ENCODE measurements around the gene MACROD2.

MACROD2 gene

GRCh38 chr20:14491436-14491835 lies 496.1 kb downstream of the MACROD2 start:
- FAIRE-seq (no peak), DNase-seq (ENCODE audit: insufficient read length, low spot score) (no peak)
- no peak for TF ChIP-seq CTCF (IDR thresholded peaks at IDR 0.05; ENCODE audit: insufficient read depth, missing control alignments)

- TF ChIP-seq CTCF (IDR thresholded peaks at IDR 0.05; ENCODE audit: insufficient read depth, missing control alignments): no peak
- FAIRE-seq (no peak), DNase-seq (ENCODE audit: insufficient read length, low spot score) (no peak)
Measured at GRCh38 chr20:14493408-14493807, 498.1 kb downstream of the MACROD2 start.

- FAIRE-seq (no peak), DNase-seq (ENCODE audit: insufficient read length, low spot score) (no peak)
- TF ChIP-seq CTCF (IDR thresholded peaks at IDR 0.05; ENCODE audit: insufficient read depth, missing control alignments): no peak
Measured at GRCh38 chr20:14494355-14494754, 499.0 kb downstream of the MACROD2 start.

- no peak for DNase-seq (ENCODE audit: insufficient read length, low spot score)
- FAIRE-seq: no peak
- TF ChIP-seq CTCF (IDR thresholded peaks at IDR 0.05; ENCODE audit: insufficient read depth, missing control alignments): no peak
Measured at GRCh38 chr20:14495066-14495465, 499.8 kb downstream of the MACROD2 start.

GRCh38 chr20:14497004-14497403 lies 501.7 kb downstream of the MACROD2 start:
- no peak for FAIRE-seq
- no peak for TF ChIP-seq CTCF (IDR thresholded peaks at IDR 0.05; ENCODE audit: insufficient read depth, missing control alignments)
- DNase-seq (ENCODE audit: insufficient read length, low spot score): no peak

GRCh38 chr20:14498772-14499171 lies 503.5 kb downstream of the MACROD2 start:
- no peak for FAIRE-seq
- DNase-seq (ENCODE audit: insufficient read length, low spot score): no peak
- no peak for TF ChIP-seq CTCF (IDR thresholded peaks at IDR 0.05; ENCODE audit: insufficient read depth, missing control alignments)

- FAIRE-seq (no peak), DNase-seq (ENCODE audit: insufficient read length, low spot score) (no peak)
- no peak for TF ChIP-seq CTCF (IDR thresholded peaks at IDR 0.05; ENCODE audit: insufficient read depth, missing control alignments)
Measured at GRCh38 chr20:14505476-14505875, 510.2 kb downstream of the MACROD2 start.

Measured in D721Med (cell line).